ENCODE results near the gene PJA2.
"Not testable (repeated sequence)": the region's sequence is repeated elsewhere in the genome, so short reads cannot be mapped to it uniquely, and the experiment has no call there.

DNA sequence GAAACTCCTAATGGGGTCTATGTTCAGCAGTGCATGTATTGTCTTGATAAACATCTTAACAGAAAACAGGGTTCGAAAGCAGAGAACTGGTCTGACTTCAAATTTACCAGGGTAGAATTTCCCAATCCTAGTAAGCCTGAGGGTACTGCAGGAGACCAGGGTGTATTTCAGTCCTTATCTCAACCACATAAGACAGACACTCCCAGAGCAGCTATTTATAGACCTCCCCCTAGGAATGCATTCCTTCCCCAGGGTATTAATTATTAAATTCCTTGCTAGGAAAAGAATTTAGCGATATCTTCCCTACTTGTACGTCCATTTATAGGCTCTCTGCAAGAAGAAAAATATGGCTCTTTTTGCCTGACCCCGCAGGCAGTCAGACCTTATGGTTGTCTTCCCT is 123.1 kb downstream of the PJA2 start:
- TF ChIP-seq, protein P1, sequence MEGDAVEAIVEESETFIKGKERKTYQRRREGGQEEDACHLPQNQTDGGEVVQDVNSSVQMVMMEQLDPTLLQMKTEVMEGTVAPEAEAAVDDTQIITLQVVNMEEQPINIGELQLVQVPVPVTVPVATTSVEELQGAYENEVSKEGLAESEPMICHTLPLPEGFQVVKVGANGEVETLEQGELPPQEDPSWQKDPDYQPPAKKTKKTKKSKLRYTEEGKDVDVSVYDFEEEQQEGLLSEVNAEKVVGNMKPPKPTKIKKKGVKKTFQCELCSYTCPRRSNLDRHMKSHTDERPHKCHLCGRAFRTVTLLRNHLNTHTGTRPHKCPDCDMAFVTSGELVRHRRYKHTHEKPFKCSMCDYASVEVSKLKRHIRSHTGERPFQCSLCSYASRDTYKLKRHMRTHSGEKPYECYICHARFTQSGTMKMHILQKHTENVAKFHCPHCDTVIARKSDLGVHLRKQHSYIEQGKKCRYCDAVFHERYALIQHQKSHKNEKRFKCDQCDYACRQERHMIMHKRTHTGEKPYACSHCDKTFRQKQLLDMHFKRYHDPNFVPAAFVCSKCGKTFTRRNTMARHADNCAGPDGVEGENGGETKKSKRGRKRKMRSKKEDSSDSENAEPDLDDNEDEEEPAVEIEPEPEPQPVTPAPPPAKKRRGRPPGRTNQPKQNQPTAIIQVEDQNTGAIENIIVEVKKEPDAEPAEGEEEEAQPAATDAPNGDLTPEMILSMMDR (IDR thresholded peaks at IDR 0.05): not testable (repeated sequence)
- not testable (repeated sequence) for TF ChIP-seq POLR2A (IDR thresholded peaks at IDR 0.05)
